NCI-H1105 treated with DMSO at 0.1 percent for 48 hours (cell line): ENCODE results near the gene SOX15.
"Not testable (repeated sequence)": the region's sequence is repeated elsewhere in the genome, so short reads cannot be mapped to it uniquely, and the experiment has no call there.

Experiments
- DNase-seq: peaks from one replicate; lab custom pipeline; 2025; lab: John Stamatoyannopoulos, UW

SOX15 gene

DNA sequence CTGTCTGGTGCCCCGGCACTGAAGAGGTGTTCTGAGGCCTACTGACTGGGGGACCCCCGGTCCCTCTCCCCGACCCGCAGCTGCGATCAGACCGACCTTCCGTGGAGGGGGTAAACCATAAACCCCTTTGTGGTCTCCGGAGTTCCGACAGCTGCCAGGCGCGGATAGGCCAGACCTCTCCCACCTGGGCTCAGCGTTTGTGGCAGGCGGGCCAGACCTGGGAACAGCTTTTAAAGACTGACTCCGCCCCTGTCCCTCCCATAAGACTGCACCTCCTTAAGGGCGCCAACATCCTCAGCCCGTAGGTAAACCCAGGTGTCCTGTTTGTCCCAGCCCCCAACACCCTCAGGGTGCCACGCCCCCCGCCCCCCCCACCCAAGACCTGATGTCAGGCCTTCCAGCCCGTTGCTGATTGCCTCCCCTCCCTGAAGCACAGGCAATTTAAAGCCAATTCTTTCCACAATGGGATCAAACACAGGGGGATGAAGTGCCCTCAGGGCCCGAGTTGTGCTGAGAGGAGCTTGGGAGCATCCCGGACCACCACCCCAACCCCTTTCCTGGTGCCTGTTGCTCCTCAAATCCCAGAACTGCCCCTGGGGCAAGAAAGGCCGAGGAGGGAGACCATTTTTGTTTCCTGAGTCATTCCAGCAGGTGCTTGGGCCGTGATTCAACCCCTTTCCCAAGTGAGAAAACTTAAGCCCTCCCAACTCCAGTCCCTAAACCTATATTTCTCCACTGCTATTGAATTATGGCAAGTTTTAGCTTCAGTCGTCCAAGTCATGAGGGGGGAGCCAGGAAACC is at the start of gene SOX15:
SOX15 (minus strand) TSS at position 204 of the 801 bp plus-strand sequence. CDS start 418 bp downstream, outside the sequence.
- peak; percentile 86 for DNase-seq

DNA sequence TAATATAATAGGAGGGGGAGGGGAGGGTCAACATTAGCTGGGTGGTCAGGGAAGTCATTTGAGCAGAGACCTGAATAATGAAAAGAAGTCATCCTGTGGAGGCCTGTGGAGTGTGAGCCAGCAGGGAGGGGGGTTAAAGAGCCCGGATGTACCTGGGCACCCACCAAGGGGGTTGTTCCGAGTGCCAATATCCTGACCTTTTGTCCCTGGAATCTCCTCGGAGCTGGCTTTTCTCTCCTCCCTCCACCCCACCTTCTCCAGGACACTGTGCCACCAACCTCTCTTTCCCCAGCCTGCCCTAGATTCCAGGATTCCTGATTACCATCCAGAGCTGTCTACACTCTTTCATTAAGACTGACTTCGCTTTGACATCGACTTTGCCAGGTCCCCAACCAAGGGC is 46.3 kb upstream of the SOX15 start:
- DNase-seq = no peak

DNA sequence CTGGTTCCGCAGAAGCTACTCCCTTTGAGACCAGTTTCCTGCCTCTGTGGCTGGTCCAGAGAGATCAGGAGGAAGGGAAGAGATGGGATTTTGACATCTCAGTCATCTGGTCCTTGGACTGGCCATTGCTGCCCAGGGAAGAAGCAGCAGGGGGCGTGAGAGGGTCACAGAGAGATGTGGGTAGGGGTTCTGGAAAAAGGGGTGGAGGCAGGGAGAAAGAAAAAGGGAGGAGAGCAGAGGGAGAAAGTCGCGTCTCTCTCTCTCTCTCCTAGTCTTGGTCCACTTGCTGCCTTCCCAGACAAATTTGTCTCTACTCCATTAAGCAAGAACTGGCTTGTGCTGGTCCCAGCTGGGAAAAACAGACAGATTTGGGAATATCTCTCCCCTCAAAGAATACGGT is 44.5 kb upstream of the SOX15 start:
- peak; percentile 30 for DNase-seq

DNA sequence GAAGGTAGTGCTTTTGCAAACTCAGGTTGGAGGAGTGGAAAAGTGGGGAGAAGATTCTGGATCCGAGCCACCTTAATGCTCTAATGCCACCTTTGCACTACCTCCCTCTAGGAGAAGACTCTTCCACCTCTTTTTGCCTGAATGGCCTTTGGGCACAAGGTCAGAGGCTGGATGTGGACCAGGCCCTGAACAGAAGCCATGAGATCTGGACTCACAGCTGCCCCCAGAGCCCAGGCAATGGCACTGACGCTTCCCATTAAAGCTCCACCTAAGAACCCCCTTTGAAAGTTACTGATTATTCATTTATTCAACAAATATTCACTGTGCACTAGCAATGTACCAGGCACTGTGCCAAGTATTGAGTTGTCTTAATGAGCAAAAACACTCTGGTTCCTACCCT is 43.2 kb upstream of the SOX15 start:
- DNase-seq = no peak

DNA sequence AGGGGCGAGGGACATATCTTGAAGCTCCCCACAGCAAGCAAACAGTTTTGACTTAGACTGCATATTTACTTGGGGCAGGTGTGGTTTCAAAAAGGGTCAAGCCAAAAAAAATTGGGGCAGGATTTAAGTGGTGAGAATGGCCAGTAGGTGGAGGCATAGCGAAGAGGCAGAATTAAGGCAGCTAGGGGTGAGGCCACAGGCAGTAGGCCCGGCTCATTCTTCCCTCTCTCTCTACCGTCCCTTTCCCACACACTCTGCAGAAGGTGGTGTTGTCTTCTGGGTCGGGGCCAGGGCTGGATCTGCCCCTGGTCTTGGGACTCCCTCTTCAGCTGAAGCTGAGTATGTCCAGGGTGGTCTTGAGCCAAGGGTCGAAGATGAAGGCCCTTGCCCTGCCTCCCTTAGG is 42.6 kb upstream of the SOX15 start:
- DNase-seq = peak; percentile 26

DNA sequence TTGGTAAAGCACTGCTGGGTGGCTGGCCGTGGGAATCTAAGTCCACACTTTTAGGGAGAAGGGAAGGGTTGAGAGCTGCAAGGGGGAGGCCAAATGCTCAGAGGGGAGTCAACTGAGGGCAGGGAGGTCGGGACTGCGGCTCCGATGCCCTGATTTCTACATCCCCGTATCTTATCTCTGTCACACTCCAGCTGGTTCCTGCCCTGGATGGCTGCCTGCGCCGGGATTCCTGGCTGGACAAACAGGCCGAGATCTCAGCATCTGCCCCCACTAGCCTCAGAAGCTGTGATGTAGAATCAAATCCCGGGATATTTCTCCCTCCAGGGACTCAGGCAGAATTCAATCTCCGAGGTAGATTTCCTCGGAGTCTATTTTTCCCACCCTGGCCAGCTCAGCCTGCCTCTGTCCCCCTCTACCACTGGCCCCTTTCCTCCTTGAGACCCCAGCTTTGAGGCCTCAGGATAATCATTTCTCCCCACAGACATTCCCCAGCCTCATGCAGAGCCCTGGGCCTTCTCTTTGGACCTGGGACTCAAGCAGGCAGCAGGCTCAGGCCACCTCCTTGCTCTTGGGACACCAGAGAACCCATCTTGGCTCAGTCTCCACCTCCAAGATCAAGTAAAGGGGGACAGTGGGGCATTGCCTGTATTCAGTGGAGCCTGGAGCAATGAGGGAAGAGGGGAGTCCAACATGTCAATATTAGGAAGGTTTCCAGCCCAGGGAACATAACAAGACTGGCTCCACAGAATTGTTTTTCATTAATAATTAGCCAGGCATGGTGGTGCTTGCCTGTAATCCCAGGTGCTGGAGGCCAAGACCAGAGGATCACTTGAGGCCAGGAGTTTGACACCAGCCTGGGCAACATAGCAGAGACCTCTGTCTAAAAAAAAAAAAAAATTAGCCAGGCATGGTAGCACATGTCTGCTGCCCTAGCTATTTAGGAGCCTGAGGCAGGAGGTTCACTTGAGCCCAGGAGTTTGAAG is 41.8 kb upstream of the SOX15 start:
- DNase-seq = no peak

DNA sequence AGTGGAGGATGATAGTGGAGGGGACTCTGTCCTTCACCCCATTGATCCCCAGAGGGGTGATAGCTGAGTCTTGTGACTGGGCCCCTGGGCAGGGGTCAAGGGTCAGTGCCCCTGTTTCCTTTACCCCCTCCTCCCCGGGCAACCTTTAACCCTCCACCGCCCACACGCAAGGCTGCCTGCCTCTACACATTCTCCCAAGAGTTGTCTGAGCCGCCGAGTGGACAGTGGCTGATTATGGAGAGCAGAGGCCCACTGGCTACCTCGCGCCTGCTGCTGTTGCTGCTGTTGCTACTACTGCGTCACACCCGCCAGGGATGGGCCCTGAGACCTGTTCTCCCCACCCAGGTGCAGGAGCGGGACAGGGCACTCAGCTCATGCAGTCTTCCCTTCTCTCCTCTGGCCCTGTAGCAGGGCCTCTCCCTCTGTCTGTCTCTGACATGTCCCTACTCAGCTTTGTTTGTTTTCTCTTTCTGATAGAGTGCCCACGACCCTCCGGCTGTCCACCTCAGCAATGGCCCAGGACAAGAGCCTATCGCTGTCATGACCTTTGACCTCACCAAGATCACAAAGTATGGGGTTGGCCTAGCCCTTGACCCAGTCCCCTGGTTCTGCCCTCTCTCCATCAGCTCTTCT is 40.2 kb upstream of the SOX15 start, which contains the start of gene SHBG:
SHBG (plus strand) TSS at position 197 of the 633 bp plus-strand sequence; CDS start at position 235, 38 bp downstream.
- DNase-seq = no peak

DNA sequence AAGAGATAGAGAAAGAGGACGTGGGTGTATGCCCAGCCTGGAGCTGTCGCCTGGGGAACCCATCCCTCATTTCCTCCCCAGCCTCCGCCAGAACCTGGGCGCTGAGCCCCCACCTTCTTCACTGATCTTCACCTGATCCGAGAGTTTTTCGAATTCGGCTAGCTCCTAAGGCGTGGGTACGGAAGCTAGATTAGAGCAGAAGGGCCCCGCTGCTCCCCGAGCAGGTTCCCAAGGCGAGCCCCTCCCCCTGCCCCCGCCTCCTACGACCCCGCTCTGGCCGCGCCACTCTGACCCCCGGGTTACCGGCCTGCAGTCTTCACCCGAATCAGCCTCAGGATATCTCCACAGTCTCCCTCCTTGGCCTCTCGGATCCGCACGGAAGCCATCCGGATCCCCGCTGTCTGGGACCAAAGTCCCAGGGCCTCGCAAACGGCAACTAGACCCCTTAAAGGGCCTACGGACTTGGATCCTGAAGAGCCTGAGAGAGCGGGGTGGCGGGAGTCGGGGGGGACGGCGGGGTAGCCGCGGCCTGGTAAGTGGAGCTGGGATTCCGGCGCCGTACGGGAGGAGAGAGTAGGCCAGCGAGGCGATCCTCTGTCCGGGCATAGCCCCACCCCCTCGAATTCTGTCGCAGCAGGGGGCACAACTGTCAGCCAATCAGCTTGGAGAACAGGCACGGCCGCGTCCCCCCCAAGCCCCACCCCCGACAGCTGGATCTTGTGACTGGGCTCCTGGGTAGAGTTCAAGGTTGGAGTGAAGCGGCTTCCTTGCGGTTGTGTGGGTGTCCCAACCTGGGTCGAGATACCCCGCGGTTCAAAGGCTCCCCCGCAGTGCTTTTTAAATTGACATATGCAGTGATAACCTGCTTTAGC is 37.6 kb upstream of the SOX15 start, which contains the start of gene SAT2:
SAT2 (minus strand) TSS at position 572 of the 872 bp plus-strand sequence; CDS start at position 386, 186 bp downstream.
- DNase-seq = peak; percentile 88

DNA sequence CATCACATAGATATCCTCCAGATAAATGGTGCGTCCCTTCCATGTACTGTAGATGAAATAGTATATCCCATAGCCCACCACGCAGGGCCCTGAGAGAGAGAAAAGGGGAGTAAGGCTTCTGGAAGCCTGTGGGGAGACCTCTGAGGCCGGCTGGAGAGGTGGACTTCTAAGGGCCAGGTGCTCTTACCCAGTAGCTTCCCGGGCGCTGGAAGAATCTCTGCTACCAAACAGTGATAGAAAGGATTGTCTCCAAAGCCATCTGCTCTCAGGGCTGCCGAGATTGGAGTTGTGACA is 37.0 kb upstream of the SOX15 start:
- DNase-seq = no peak

DNA sequence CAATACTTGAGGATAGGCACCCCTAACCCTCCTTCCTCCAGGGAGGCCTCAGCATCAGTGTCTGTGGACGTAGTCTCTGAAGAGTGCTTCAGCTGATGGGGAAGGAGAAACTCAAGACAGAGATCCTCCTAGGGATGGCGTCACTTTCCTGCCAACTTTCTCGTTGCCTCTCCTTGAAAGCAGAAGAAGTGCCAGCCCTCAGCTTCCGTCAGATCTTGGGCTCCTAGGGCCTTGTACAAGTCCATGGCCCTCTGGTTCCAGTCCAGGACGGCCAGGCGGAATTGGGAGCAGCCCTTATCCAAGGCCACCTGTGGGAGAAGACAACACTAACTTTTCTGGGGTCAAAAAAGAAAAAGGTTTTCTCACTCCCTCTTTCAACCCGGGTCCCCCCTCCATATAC is 36.4 kb upstream of the SOX15 start:
- DNase-seq = no peak

DNA sequence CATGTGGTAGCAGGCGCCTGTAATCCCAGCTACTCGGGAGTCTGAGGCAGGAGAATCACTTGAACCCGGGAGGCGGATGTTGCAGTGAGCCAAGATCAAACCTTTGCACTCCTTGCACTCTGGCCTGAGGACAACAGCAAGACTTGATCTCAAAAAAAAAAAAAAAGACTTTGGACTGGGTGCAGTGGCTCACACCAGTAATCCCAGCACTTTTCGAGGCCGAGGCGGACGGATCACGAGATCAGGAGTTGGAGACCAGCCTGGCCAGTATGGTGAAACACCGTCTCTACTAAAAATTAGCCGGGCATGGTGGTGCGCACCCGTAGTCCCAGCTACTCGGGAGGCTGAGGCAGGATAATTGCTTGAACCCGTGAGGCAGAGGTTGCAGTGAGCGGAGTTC is 35.9 kb upstream of the SOX15 start:
- DNase-seq = not testable (repeated sequence)

DNA sequence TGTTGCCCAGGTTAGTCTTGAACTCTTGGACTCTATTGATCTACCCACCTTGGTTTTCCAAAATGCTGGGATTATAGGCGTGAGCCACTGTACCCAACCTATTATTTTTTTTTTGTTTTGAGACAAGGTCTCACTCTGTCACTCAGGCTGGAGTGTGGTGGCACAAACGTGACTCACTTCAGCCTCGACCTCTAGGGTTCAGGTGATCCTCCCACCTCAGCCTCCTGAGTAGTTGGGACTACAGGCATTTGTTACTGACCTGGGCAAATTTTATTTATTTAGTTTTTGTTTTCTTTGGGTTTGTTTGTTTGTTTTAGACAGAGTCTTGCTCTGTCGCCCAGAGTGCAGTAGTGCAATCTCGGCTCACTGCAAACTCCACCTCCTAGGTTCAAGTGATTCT is 33.8 kb upstream of the SOX15 start:
- DNase-seq = no peak

DNA sequence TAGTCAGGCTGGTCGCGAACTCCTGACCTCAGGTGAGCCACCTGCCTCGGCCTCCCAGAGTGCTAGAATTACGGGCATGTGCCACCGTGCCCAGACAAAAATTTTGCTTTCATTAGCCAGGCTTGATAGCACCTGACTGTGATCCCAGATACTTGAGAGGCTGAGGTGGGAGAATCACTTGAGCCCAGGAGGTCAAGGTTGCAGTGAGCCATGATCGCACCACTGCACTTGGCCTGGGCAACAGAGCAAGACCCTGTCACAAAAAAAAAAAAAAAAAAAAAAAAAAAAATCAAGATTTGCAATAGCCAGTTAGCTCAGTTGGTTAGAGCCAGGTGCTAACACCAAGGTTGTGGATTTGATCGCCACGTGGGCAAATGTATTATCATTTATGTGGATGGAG is 30.9 kb upstream of the SOX15 start:
- DNase-seq = no peak

DNA sequence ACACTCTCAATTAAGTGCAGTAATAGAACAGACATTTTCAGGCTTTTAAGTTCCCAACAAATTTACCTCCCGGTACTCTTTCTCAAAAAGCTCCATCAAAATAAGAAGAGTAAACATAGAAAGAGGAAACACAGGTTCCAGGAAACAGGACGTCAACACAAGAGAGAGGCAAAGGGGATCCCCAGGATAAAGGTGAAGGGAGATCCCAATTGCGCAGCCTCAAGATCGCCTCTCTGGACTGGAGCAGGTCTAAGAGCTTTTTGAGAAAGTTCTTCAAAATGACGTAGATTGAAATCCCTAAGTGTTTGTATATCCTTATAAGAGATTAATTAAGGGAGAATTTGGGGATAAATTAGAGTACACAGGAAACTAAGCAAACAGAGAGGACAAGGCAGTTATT is 28.7 kb upstream of the SOX15 start:
- DNase-seq = no peak

DNA sequence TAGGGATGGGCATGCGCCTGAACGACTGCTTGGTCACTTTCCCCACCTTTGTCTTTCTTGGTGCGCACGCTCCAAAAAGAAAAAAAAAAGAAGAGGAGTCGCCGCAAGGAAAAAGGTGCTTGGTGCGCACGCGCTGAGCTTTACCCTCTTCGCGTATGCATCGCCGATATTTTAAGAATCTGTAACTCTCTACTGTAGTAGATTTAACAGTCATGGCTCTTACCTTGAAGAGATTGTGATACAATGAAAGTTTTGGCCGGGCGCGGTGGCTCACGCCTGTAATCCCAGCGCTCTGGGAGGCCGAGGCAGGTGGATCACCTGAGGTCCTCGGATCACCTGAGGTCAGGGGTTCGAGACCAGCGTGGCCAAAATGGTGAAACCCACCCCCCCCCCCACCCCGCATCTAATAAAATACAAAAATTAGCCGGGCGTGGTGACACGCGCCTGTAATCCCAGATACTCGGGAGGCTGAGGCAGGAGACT is 25.4 kb upstream of the SOX15 start:
- no peak for DNase-seq

DNA sequence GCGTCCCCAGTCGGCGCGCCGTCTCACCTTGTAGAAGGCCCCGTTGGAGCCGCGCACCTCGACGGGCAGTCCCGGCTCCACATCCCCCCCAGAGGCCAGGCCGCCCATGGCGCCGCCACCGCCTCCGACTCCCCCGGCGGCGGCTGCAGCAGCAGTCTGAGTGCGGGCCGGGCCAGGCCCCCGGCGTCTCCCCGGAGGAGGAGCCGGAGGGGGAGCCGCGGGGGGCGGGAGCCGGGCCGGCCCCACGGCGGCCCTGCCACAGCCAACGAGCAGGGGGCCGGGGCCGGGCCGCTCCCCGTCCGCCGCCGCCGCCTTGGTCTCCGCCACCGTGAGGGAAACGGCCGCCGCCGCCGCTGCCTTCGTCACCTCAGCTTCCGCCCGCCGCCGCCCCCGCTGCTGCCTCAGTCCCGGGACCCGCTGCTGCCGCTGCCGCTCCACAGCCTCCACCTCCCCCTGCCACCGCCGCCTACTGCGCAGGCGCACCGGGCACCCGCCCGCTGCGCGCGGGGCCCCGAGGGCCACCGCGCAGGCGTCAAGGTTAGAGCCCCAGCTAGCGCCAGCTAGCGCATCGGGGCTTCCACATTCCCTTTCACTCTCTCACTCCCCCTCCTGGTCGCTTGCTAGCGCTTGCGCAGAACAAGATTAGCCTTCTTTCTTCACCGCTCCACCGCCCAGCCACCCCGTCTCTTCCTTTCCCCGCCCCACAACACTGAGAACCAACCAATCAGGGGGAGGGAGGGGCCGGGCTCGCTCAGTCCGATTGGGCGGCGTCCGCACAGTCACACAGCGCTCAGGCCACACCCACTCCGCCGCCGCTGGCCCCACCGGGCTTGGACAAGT is 24.8 kb upstream of the SOX15 start, which contains the start of gene FXR2:
FXR2 (minus strand) TSS at position 473 of the 840 bp plus-strand sequence; CDS start at position 108, 365 bp downstream.
- peak; percentile 100 for DNase-seq

DNA sequence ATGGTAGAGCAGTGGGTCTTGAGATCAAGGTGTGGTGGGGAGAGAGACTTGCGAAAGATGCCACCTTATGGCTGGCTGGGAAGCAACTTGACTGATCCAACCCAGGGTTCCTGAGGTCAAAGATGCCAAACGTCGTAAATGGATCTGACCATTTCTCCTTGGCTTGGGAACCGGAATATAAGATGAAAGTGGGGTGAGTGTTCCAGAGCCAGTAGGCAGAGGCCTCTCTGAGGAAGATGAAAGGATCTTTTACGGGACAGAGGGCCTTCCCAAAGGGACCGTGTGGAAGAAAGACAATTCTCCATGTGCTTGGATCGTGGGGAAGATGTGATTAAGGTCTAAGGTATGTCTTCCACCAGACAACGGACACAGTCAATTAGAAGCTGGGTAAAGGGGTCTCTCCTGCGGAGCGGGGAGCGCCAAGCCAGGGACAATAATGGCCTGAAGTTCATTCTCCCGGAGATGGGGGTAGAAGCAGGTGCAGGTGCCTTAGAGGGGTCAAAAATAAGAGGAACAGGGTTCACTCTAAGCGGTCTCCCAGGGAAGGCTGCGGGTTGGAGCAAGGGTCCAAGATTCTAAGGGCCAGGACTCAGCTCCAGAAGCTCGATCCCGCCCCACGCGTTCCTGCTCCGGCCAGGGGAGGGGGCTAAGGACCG is 24.0 kb upstream of the SOX15 start:
- no peak for DNase-seq

DNA sequence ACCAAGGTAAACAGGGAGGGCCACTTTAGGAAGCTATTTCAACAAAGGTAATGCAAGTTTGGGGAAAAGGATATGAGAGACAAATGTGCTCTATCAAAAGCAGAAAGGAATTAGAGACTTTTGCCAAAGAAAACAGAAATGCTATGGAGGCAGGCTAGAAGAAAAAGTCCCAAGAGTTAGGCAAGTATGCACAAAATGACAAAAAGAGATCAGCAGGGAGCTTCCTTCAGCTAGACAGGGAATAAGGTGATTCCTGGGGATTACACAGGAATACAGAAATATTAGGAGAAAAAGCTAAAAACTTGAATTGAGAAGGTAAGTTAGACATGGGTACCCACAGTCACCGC is 22.4 kb upstream of the SOX15 start:
- no peak for DNase-seq

DNA sequence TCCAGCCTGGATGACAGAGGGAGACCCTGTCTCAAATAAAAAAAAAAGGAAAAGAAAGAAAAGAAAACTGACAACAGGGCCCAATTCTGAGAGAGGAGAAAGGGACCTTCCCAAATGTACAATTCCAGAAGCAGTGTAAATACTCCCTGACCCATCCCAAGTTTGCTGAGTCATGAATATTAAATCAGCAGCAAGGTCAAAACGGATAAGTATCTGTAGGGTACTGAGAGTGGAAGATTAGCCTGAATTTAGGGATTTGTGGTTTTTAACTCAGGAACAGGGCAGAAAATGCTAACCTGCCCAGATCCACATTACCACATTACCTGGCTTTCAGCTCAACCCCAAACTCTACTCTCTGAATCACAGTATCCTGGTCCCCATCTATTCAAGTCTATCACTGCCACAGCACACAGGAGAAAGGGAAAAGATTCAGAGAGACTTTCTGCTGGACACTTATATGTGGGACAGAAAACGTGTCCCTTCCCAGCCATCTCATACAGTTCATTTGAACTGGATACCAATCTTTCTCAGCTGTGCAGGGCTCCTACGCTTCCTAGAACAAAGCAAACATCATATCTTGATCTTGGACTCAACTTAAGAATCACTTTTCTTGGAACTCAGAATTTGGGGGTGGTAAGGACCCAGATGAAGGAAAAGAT is 21.9 kb upstream of the SOX15 start:
- DNase-seq = no peak
